A549 (cell line): ENCODE results near the gene MAP3K20. TPM values are rescaled to one million over a fixed set of nuclear protein-coding genes. Genes with fewer than 3 reads are reported as not detected.
A peak's percentile ranks its signal among the peaks of the same experiment; 100 is the strongest.

Experiments used
- ATAC-seq, 2 experiments: fragments of 200-7000 bp in 1 of 2; fragments of >200 bp in 1 of 2; cut with Nextera tagmentation in 1 of 2; cut with Tn5 transposase in 1 of 2; 3 replicates each; pipeline versions ENCODE4 v1.8.0 to v1.9.1; 2018 to 2020; ENCODE audit warnings: mild to moderate bottlenecking in 1 of 2, moderate library complexity in 1 of 2
- CTCF ChIA-PET: fragments of 300-600 bp; sonication (Branson Sonifier 250); formaldehyde crosslinking; extraction: SDS; loops from one replicate; lab custom pipeline; 2021; ENCODE audit warnings: antibody characterized with exemption, inconsistent platforms; lab: Yijun Ruan, JAX
- POLR2A ChIA-PET: fragments of 350-600 bp; formaldehyde crosslinking; extraction: SDS; loops from one replicate; lab custom pipeline; 2021; ENCODE audit warnings: antibody characterized with exemption, inconsistent platforms; lab: Yijun Ruan, JAX
- DNase-seq, 2 experiments: peaks; one replicate each; pipeline versions ENCODE4 v3.0.0 to v3.0.0-alpha.2; 2011 to 2016; ENCODE audit warnings: low read depth in 1 of 2, low spot score in 1 of 2
- FAIRE-seq: peaks from 2 replicates; lab custom pipeline; 2011; peaks lifted over from hg19 to GRCh38; lab: Jason Lieb, UNC
- H3K27ac ChIP-seq, 2 experiments: fragments of >200 bp; sonication (Bioruptor Twin); formaldehyde crosslinking; 3 replicates each; pipeline ENCODE4 v1.5.1; 2016 to 2017
- H3K4me1 ChIP-seq: fragments of >200 bp; sonication (Bioruptor Twin); formaldehyde crosslinking; 3 replicates; pipeline ENCODE4 v1.6.1; 2016
- H3K4me2 ChIP-seq: fragments of >200 bp; sonication (Bioruptor Twin); formaldehyde crosslinking; 3 replicates; pipeline ENCODE4 v1.6.1; 2016
- H3K4me3 ChIP-seq: fragments of >200 bp; sonication (Bioruptor Twin); formaldehyde crosslinking; 3 replicates; pipeline ENCODE4 v1.5.1; 2016
- H3K9me3 ChIP-seq: fragments of >200 bp; sonication (Bioruptor Twin); formaldehyde crosslinking; 3 replicates; pipeline ENCODE4 v1.6.1; 2016
- CBX8 ChIP-seq: fragments of 200-600 bp; sonication (generic); IDR thresholded peaks from 2 replicates; pipeline ENCODE4 v1.6.1; 2016
- CHD2 ChIP-seq: fragments of 150-350 bp; IDR thresholded peaks from 2 replicates; pipeline ENCODE4 v1.6.1; 2014; ENCODE audit warnings: low read length; ENCODE audit not compliant: partially characterized antibody
- CTCF ChIP-seq: fragments of >200 bp; sonication (Bioruptor Twin); formaldehyde crosslinking; IDR thresholded peaks from 3 replicates; pipeline ENCODE4 v1.5.1; 2016
- ELK1 ChIP-seq: fragments of 150-350 bp; IDR thresholded peaks from 2 replicates; pipeline ENCODE4 v1.6.1; 2014; ENCODE audit warnings: low read depth, mild to moderate bottlenecking, low read length
- EP300 ChIP-seq, 2 experiments: fragments of >200 bp; sonication (Bioruptor Twin); formaldehyde crosslinking; IDR thresholded peaks; 2 replicates in 1 of 2; 3 replicates in 1 of 2; pipeline ENCODE4 v1.6.1; 2016 to 2017
- ESRRA ChIP-seq: fragments of 150-350 bp; IDR thresholded peaks from 2 replicates; pipeline ENCODE4 v1.6.1; 2014; ENCODE audit warnings: mild to moderate bottlenecking, low read length, borderline replicate concordance
- FOSL2 ChIP-seq, 2 experiments: fragments of 450-650 bp in 1 of 2; fragments of >200 bp in 1 of 2; sonication (Bioruptor Twin) in 1 of 2; formaldehyde crosslinking; IDR thresholded peaks; 2 replicates each; pipeline versions ENCODE4 v1.5.0 to v1.6.1; 2016 to 2020; ENCODE audit warnings: mild to moderate bottlenecking in 1 of 2, moderate library complexity in 1 of 2
- FOXS1 ChIP-seq: fragments of 250-450 bp; sonication (Bioruptor Pico); IDR thresholded peaks from 2 replicates; pipeline ENCODE4 v1.5.0; 2020; ENCODE audit warnings: mild to moderate bottlenecking, moderate library complexity
- GATA3 ChIP-seq: IDR thresholded peaks from 2 replicates; pipeline ENCODE4 v1.6.1; 2012; ENCODE audit warnings: borderline replicate concordance
- HDAC2 ChIP-seq: fragments of 200-600 bp; sonication (generic); IDR thresholded peaks from 2 replicates; pipeline ENCODE4 v1.6.1; 2016
- HOXA7 ChIP-seq: fragments of 250-450 bp; sonication (Bioruptor Pico); IDR thresholded peaks from 2 replicates; pipeline ENCODE4 v1.5.0; 2020; ENCODE audit warnings: mild to moderate bottlenecking, moderate library complexity
- HOXB5 ChIP-seq: fragments of 250-450 bp; sonication (Bioruptor Pico); IDR thresholded peaks from 2 replicates; pipeline ENCODE4 v1.5.0; 2020; ENCODE audit warnings: mild to moderate bottlenecking, moderate library complexity
- JUNB ChIP-seq: fragments of >200 bp; sonication (Bioruptor Twin); formaldehyde crosslinking; IDR thresholded peaks from 2 replicates; pipeline ENCODE4 v1.6.1; 2016
- KDM1A ChIP-seq: fragments of 200-600 bp; sonication (generic); IDR thresholded peaks from 2 replicates; pipeline ENCODE4 v1.6.1; 2016; ENCODE audit warnings: low read depth, mild to moderate bottlenecking
- KDM5A ChIP-seq: fragments of 200-600 bp; sonication (generic); IDR thresholded peaks from 2 replicates; pipeline ENCODE4 v1.6.1; 2016; ENCODE audit warnings: antibody characterized with exemption, mild to moderate bottlenecking
- MAFK ChIP-seq: fragments of 450-650 bp; IDR thresholded peaks from 2 replicates; pipeline ENCODE4 v1.6.1; 2014; ENCODE audit not compliant: partially characterized antibody
- MYC ChIP-seq: IDR thresholded peaks from 2 replicates; pipeline ENCODE4 v1.6.1; 2012; ENCODE audit warnings: mild to moderate bottlenecking, inconsistent platforms, low read length, improper control_type of control experiment, borderline replicate concordance
- NPAS2 ChIP-seq: fragments of 250-450 bp; sonication (Bioruptor Pico); IDR thresholded peaks from 2 replicates; pipeline ENCODE4 v1.8.0; 2022; ENCODE audit warnings: mild to moderate bottlenecking, moderate library complexity, borderline replicate concordance
- NR3C1 ChIP-seq: fragments of >200 bp; sonication (Bioruptor Twin); formaldehyde crosslinking; IDR thresholded peaks from 3 replicates; pipeline ENCODE4 v1.6.1; 2017
- POLR2AphosphoS2 ChIP-seq: conservative IDR thresholded peaks from 2 replicates; pipeline ENCODE4 v1.6.1; 2012; ENCODE audit warnings: low read length, improper control_type of control experiment, inconsistent platforms
- RAD21 ChIP-seq, 2 experiments: fragments of >200 bp in 1 of 2; sonication (Bioruptor Twin) in 1 of 2; formaldehyde crosslinking in 1 of 2; IDR thresholded peaks in 1 of 2; conservative IDR thresholded peaks in 1 of 2; 2 replicates in 1 of 2; 3 replicates in 1 of 2; pipeline ENCODE4 v1.6.1; 2012 to 2018; ENCODE audit warnings: inconsistent platforms in 1 of 2
- RCOR1 ChIP-seq: fragments of 150-350 bp; IDR thresholded peaks from 2 replicates; pipeline ENCODE4 v1.6.1; 2014; ENCODE audit warnings: antibody characterized with exemption, low read length, low read depth
- RNF2 ChIP-seq: fragments of 200-600 bp; sonication (generic); IDR thresholded peaks from 2 replicates; pipeline ENCODE4 v1.6.1; 2016; ENCODE audit warnings: low read depth, mild to moderate bottlenecking, antibody characterized with exemption, moderate library complexity, borderline replicate concordance
- SMC3 ChIP-seq: fragments of >200 bp; sonication (Bioruptor Twin); formaldehyde crosslinking; IDR thresholded peaks from 3 replicates; pipeline ENCODE4 v1.6.1; 2018; ENCODE audit warnings: inconsistent platforms
- TFCP2L1 ChIP-seq: fragments of 250-450 bp; sonication (Bioruptor Pico); IDR thresholded peaks from 2 replicates; pipeline ENCODE4 v1.5.0; 2021; ENCODE audit warnings: mild to moderate bottlenecking
- ZFP36 ChIP-seq: fragments of 450-650 bp; IDR thresholded peaks from 2 replicates; pipeline ENCODE4 v1.6.1; 2014; ENCODE audit warnings: borderline replicate concordance; ENCODE audit not compliant: partially characterized antibody
- ZNF302 ChIP-seq: fragments of 250-450 bp; sonication (Bioruptor Pico); IDR thresholded peaks from 2 replicates; pipeline ENCODE4 v1.9.0; 2021; ENCODE audit warnings: inconsistent platforms, mild to moderate bottlenecking, moderate library complexity
- WGBS: methylation state at CpG from one replicate; pipeline ENCODE4 v1.1.6; 2017; ENCODE audit errors: missing lambda C conversion rate; 5-methylcytosine and 5-hydroxymethylcytosine counted together
- polyA plus RNA-seq, 4 experiments: library from polyadenylated mRNA; depleted of rRNA in 3 of 4; stranded (reverse); fragments of >200 nt; fragmentation: RNase III in 1 of 4; extraction: RNeasy Plus Mini Kit Qiagen cat#74134 plus additional on column Dnase treatment in 1 of 4; gene quantifications; 2 replicates in 3 of 4; 3 replicates in 1 of 4; pipeline ENCODE4 v1.2.3, GENCODE V29; 2011 to 2017
- TF ChIP-seq, protein P1 (sequence below): IDR thresholded peaks from 2 replicates; pipeline ENCODE4 v1.6.1; 2012
- TF ChIP-seq, protein P2 (sequence below): fragments of >200 bp; sonication (Bioruptor Twin); formaldehyde crosslinking; IDR thresholded peaks from 2 replicates; pipeline ENCODE4 v1.6.1; 2016

The MAP3K20 gene
- polyA plus RNA-seq, 2 of the 4 experiments (the other 2 are of a cell fraction): 34.7 to 80.7 TPM

DNA sequence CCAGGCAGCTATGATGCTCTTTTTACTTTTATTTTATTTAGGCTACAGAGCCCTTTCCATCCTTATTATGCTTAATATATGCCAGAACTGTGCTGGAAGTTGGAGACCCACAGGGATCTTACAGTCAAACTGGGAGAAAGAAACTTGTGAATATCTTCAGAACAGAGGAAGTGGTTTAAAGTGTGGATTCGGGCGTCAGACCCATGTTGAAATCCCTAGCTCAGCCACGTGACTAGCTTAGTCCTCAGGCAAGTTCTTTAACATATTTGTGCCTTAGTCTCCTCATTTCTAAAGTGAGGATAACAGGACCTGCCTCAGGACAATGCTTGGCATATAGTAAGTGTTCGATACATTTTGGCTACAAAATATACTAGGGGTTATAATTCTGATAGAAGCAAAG, 59.1 kb downstream of the MAP3K20 start:
- 88% methylated on average over 4 of the region's 4 CpGs for WGBS
- no peak overlapping the region for H3K4me2 ChIP-seq
- no peak for ATAC-seq
- H3K4me1 ChIP-seq: peaks cover 13% of the 10 kb centered on the region; the same call in 1 of the 3 replicates
- H3K9me3 ChIP-seq: no peaks in the 10 kb centered on the region
- H3K27ac ChIP-seq: no peak overlapping the region
- TF ChIP-seq RCOR1 (no peak), KDM5A (no peak), ZFP36 (no peak), MYC (no peak), FOSL2 (IDR thresholded peaks at IDR 0.05) (no peak), FOSL2 (CRISPR knock-in tag; IDR thresholded peaks at IDR 0.05) (no peak), HOXB5 (CRISPR knock-in tag) (no peak), MAFK (no peak), ELK1 (no peak), ESRRA (no peak), SMC3 (no peak), ZNF302 (no peak)
- TF ChIP-seq, protein P1, sequence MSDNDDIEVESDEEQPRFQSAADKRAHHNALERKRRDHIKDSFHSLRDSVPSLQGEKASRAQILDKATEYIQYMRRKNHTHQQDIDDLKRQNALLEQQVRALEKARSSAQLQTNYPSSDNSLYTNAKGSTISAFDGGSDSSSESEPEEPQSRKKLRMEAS: no peak
- DNase-seq: no peak
- H3K4me3 ChIP-seq: no peak overlapping the region
- POLR2A ChIA-PET: no interaction called here
- no peak for FAIRE-seq
- CTCF ChIA-PET: interaction anchor here (1.3 kb wide), 2 partner anchors 76 to 107 kb away, joined by 3 read pairs; no protein-coding TSS in a partner anchor

- POLR2A ChIA-PET: no interaction called here
These were observed 60.4 kb downstream of the MAP3K20 start for GRCh38 chr2:173136067-173136466.

GRCh38 chr2:173136599-173136998, 61.0 kb downstream of the MAP3K20 start:
- Histone ChIP-seq H3K27ac (0 out of 6 replicates have a peak overlapping the region, but pooled peaks of 1 of the 2 experiments have one; percentile 9), H3K9me3 (peaks cover 5% of the 10 kb centered on the region), H3K4me2 (no peak overlapping the region)
- TF ChIP-seq ELK1: no peak
- no peak for TF ChIP-seq HDAC2
- no peak for TF ChIP-seq EP300 (IDR thresholded peaks at IDR 0.05)
- TF ChIP-seq, protein P2, sequence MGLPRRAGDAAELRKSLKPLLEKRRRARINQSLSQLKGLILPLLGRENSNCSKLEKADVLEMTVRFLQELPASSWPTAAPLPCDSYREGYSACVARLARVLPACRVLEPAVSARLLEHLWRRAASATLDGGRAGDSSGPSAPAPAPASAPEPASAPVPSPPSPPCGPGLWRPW: no peak
- TF ChIP-seq KDM1A: no peak
- no peak for TF ChIP-seq TFCP2L1 (CRISPR knock-in tag)
- TF ChIP-seq CBX8: no peak
- no peak for TF ChIP-seq FOXS1 (CRISPR knock-in tag)
- TF ChIP-seq SMC3: no peak
- TF ChIP-seq KDM5A: no peak
- TF ChIP-seq POLR2AphosphoS2: no peak
- TF ChIP-seq JUNB: no peak
- no peak for TF ChIP-seq FOSL2 (IDR thresholded peaks at IDR 0.05)
- TF ChIP-seq FOSL2 (CRISPR knock-in tag; IDR thresholded peaks at IDR 0.05): no peak
- no peak for TF ChIP-seq CHD2
- TF ChIP-seq HOXA7 (CRISPR knock-in tag): no peak
- no peak for TF ChIP-seq ESRRA
- TF ChIP-seq CTCF: no peak
- TF ChIP-seq HOXB5 (CRISPR knock-in tag): no peak
- TF ChIP-seq, all 56 proteins: peak for 0
- no peak for DNase-seq
- 0 out of 3 replicates have a peak, but pooled peaks cover 6% of the 10 kb centered on the region for H3K4me1 ChIP-seq
- FAIRE-seq: no peak
- POLR2A ChIA-PET: no interaction called here
- CTCF ChIA-PET: interaction anchor here (0.9 to 1.7 kb wide), 2 partner anchors 46 to 73 kb away, joined by 3 to 4 read pairs; no protein-coding TSS in a partner anchor
- no peak for ATAC-seq
- WGBS: 91% methylated on average over 2 of the region's 2 CpGs
- no peak overlapping the region for H3K4me3 ChIP-seq

More at GRCh38 chr2:173136067-173136466, 60.4 kb downstream of the MAP3K20 start:
- 0 out of 3 replicates have a peak, but pooled peaks cover 6% of the 10 kb centered on the region for H3K4me1 ChIP-seq
- CTCF ChIA-PET: interaction anchor here (0.9 to 1.7 kb wide), 2 partner anchors 45 to 74 kb away, joined by 3 to 4 read pairs; no protein-coding TSS in a partner anchor
- no peak overlapping the region for H3K4me3 ChIP-seq
- H3K4me2 ChIP-seq: no peak overlapping the region
- DNase-seq (no peak), ATAC-seq (no peak), FAIRE-seq (no peak)
- 0 out of 3 replicates have a peak, but pooled peaks cover under 1% of the 10 kb centered on the region for H3K9me3 ChIP-seq
- 0 out of 6 replicates have a peak overlapping the region, but pooled peaks of 1 of the 2 experiments have one; percentile 9 for H3K27ac ChIP-seq
- WGBS: 81% methylated on average over 2 of the region's 2 CpGs
- no peak for TF ChIP-seq ZNF302
- no peak for TF ChIP-seq RCOR1
- no peak for TF ChIP-seq POLR2AphosphoS2
- TF ChIP-seq NPAS2 (CRISPR knock-in tag): no peak
- no peak for TF ChIP-seq FOSL2 (IDR thresholded peaks at IDR 0.05)
- TF ChIP-seq FOSL2 (CRISPR knock-in tag; IDR thresholded peaks at IDR 0.05): no peak
- TF ChIP-seq, protein P2: no peak
- no peak for TF ChIP-seq GATA3
- no peak for TF ChIP-seq RNF2
- TF ChIP-seq RAD21 (conservative IDR thresholded peaks at IDR 0.05 in 1 of 2, IDR thresholded peaks at IDR 0.05 in 1 of 2): no peak
- no peak for TF ChIP-seq HDAC2
- TF ChIP-seq NR3C1: no peak
- TF ChIP-seq HOXA7 (CRISPR knock-in tag): no peak
